Right atrium auricular region (tissue), 2 donors: Measurements from ENCODE around the gene CD300H. TPM values are rescaled to one million over a fixed set of nuclear protein-coding genes. Genes with fewer than 3 reads are reported as not detected.
"Not testable (repeated sequence)": the region's sequence is repeated elsewhere in the genome, so short reads cannot be mapped to it uniquely, and the experiment has no call there.

Source experiments
- DNase-seq: peaks from one replicate; pipeline ENCODE4 v3.0.0-alpha.2; 2019; ENCODE audit warnings: low spot score
- H3K27ac ChIP-seq, 2 donors: fragments of 200-600 bp; sonication (generic); 1 replicate in 1 of 2; 2 replicates in 1 of 2; pipeline ENCODE4 v1.5.1; 2016 to 2019
- H3K27me3 ChIP-seq, 2 donors: fragments of 200-600 bp; sonication (generic); one replicate each; pipeline versions ENCODE4 v1.5.1 to v1.6.0; 2017 to 2019
- H3K36me3 ChIP-seq: fragments of 200-600 bp; sonication (generic); one replicate; pipeline ENCODE4 v1.5.1; 2016
- H3K4me1 ChIP-seq, 2 donors: fragments of 200-600 bp; sonication (generic); one replicate each; pipeline versions ENCODE4 v1.5.1 to v1.6.0; 2017 to 2019
- H3K4me3 ChIP-seq, 2 donors: fragments of 200-600 bp; sonication (generic); 1 replicate in 1 of 2; 2 replicates in 1 of 2; pipeline ENCODE4 v1.5.1; 2017 to 2019; ENCODE audit warnings: mild to moderate bottlenecking in 1 of 2, moderate library complexity in 1 of 2
- H3K9me3 ChIP-seq, 2 donors: fragments of 200-600 bp; sonication (generic); one replicate each; pipeline ENCODE4 v1.5.1; 2019
- CTCF ChIP-seq, 2 donors: fragments of 200-600 bp; sonication (generic); IDR thresholded peaks; one replicate each; pipeline ENCODE4 v1.5.1; 2019; ENCODE audit warnings: antibody characterized with exemption in 2 of 2
- total RNA-seq, 2 donors: library from RNA; depleted of rRNA; stranded (reverse); fragments of >200 nt; gene quantifications; one replicate each; pipeline ENCODE4 v1.1.0, GENCODE V29; 2016

The CD300H gene
- total RNA-seq, 2 donors from 2014 or later, result not detected

GRCh38 chr17:74582633-74583032 lies 15.3 kb upstream of the CD300H start:
- H3K27ac ChIP-seq, result no peak overlapping the region
- H3K4me3 ChIP-seq, result no peak overlapping the region
- H3K27me3 ChIP-seq, result no peaks in the 10 kb centered on the region
- no peaks in the 10 kb centered on the region for H3K9me3 ChIP-seq
- H3K4me1 ChIP-seq, result no peaks in the 10 kb centered on the region
- DNase-seq, result no peak
- no peaks in the 10 kb centered on the region for H3K36me3 ChIP-seq
- TF ChIP-seq CTCF (IDR thresholded peaks at IDR 0.05), result no peak

- no peak overlapping the region for H3K27ac ChIP-seq
- no peaks in the 10 kb centered on the region for H3K27me3 ChIP-seq
- DNase-seq, result no peak
- no peak overlapping the region for H3K4me3 ChIP-seq
- no peaks in the 10 kb centered on the region for H3K9me3 ChIP-seq
- no peaks in the 10 kb centered on the region for H3K4me1 ChIP-seq
- no peaks in the 10 kb centered on the region for H3K36me3 ChIP-seq
- no peak for TF ChIP-seq CTCF (IDR thresholded peaks at IDR 0.05)
Measured at GRCh38 chr17:74579900-74580299, 12.6 kb upstream of the CD300H start.

- no peak overlapping the region for H3K4me3 ChIP-seq
- H3K9me3 ChIP-seq, result no peaks in the 10 kb centered on the region
- no peaks in the 10 kb centered on the region for H3K4me1 ChIP-seq
- no peak for TF ChIP-seq CTCF (IDR thresholded peaks at IDR 0.05)
- no peaks in the 10 kb centered on the region for H3K27me3 ChIP-seq
- H3K36me3 ChIP-seq, result no peaks in the 10 kb centered on the region
- H3K27ac ChIP-seq, result no peak overlapping the region
- no peak for DNase-seq
Measured at GRCh38 chr17:74578979-74579378, 11.7 kb upstream of the CD300H start.

- DNase-seq, result no peak
- TF ChIP-seq CTCF (IDR thresholded peaks at IDR 0.05), result no peak
- no peaks in the 10 kb centered on the region for H3K27me3 ChIP-seq
- no peak overlapping the region for H3K4me3 ChIP-seq
- H3K9me3 ChIP-seq, result no peaks in the 10 kb centered on the region
- H3K4me1 ChIP-seq, result no peaks in the 10 kb centered on the region
- H3K27ac ChIP-seq, result no peak overlapping the region
- no peaks in the 10 kb centered on the region for H3K36me3 ChIP-seq
Measured at GRCh38 chr17:74574489-74575142, 7.3 kb upstream of the CD300H start.

- H3K27ac ChIP-seq, H3K4me3 ChIP-seq, H3K36me3 ChIP-seq, DNase-seq, H3K9me3 ChIP-seq, H3K27me3 ChIP-seq, H3K4me1 ChIP-seq: not testable (repeated sequence)
Measured at GRCh38 chr17:74573635-74574034, 6.3 kb upstream of the CD300H start.

- H3K27me3 ChIP-seq, result no peaks in the 10 kb centered on the region
- H3K27ac ChIP-seq, result no peak overlapping the region
- no peaks in the 10 kb centered on the region for H3K9me3 ChIP-seq
- no peaks in the 10 kb centered on the region for H3K36me3 ChIP-seq
- no peak overlapping the region for H3K4me3 ChIP-seq
- no peak for DNase-seq
- no peaks in the 10 kb centered on the region for H3K4me1 ChIP-seq
- no peak for TF ChIP-seq CTCF (IDR thresholded peaks at IDR 0.05)
Measured at GRCh38 chr17:74573169-74573568, 5.9 kb upstream of the CD300H start.
